HL-60 (cell line): ENCODE data around the gene ZNF423.

ENCODE experiments used
- DNase-seq, 2 experiments: peaks; one replicate each; pipeline ENCODE4 v3.0.0-alpha.2; 2010 to 2020; ENCODE audit warnings: low read depth in 1 of 2, low spot score in 1 of 2
- H3K27ac ChIP-seq: fragments of 250-450 bp; sonication (Bioruptor Pico); replicated peaks from 2 replicates; pipeline ENCODE4 v1.5.1; 2020; ENCODE audit warnings: mild to moderate bottlenecking, moderate library complexity
- H3K27me3 ChIP-seq: fragments of 250-450 bp; sonication (Bioruptor Pico); 2 replicates; pipeline ENCODE4 v1.5.1; 2021; ENCODE audit warnings: mild to moderate bottlenecking, moderate library complexity; ENCODE audit not compliant: insufficient read depth, poor library complexity, severe bottlenecking
- H3K4me3 ChIP-seq: replicated peaks from 2 replicates; pipeline ENCODE4 v1.5.1; 2011; ENCODE audit warnings: mild to moderate bottlenecking, control low read depth, low read length; ENCODE audit not compliant: insufficient read depth
- GABPA ChIP-seq: IDR thresholded peaks from 2 replicates; pipeline ENCODE4 v1.6.1; 2012; ENCODE audit warnings: low read depth
- POLR2AphosphoS5 ChIP-seq: IDR thresholded peaks from 2 replicates; pipeline ENCODE4 v1.6.1; 2012; ENCODE audit warnings: low read depth
- REST ChIP-seq: IDR thresholded peaks from 2 replicates; pipeline ENCODE4 v1.6.1; 2012; ENCODE audit warnings: low read depth; ENCODE audit not compliant: insufficient replicate concordance
- SPI1 ChIP-seq: IDR thresholded peaks from 2 replicates; pipeline ENCODE4 v1.6.1; 2012; ENCODE audit warnings: low read depth, mild to moderate bottlenecking, borderline replicate concordance
- TF ChIP-seq, protein P1 (sequence below): IDR thresholded peaks from one replicate; pipeline ENCODE4 v1.5.1; 2011; ENCODE audit warnings: low read length, control low read depth, inconsistent platforms; ENCODE audit not compliant: insufficient read depth

The ZNF423 gene

GRCh38 chr16:49528866-49529288 lies 327.0 kb downstream of the ZNF423 start:
- TF ChIP-seq, protein P1, sequence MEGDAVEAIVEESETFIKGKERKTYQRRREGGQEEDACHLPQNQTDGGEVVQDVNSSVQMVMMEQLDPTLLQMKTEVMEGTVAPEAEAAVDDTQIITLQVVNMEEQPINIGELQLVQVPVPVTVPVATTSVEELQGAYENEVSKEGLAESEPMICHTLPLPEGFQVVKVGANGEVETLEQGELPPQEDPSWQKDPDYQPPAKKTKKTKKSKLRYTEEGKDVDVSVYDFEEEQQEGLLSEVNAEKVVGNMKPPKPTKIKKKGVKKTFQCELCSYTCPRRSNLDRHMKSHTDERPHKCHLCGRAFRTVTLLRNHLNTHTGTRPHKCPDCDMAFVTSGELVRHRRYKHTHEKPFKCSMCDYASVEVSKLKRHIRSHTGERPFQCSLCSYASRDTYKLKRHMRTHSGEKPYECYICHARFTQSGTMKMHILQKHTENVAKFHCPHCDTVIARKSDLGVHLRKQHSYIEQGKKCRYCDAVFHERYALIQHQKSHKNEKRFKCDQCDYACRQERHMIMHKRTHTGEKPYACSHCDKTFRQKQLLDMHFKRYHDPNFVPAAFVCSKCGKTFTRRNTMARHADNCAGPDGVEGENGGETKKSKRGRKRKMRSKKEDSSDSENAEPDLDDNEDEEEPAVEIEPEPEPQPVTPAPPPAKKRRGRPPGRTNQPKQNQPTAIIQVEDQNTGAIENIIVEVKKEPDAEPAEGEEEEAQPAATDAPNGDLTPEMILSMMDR = no peak
- no peak for TF ChIP-seq GABPA
- TF ChIP-seq POLR2AphosphoS5 = no peak
- H3K4me3 ChIP-seq = no peak overlapping the region
- no peak overlapping the region for H3K27ac ChIP-seq
- no peak for DNase-seq
- H3K27me3 ChIP-seq = no peaks in the 10 kb centered on the region

GRCh38 chr16:49528060-49528865 lies 327.6 kb downstream of the ZNF423 start:
- Histone ChIP-seq H3K4me3 (no peak overlapping the region), H3K27ac (no peak overlapping the region), H3K27me3 (no peaks in the 10 kb centered on the region)
- DNase-seq = no peak
- TF ChIP-seq, protein P1 = no peak
- TF ChIP-seq REST = no peak
- no peak for TF ChIP-seq SPI1
- no peak for TF ChIP-seq GABPA
- TF ChIP-seq POLR2AphosphoS5 = no peak

- H3K27me3 ChIP-seq = no peaks in the 10 kb centered on the region
- H3K27ac ChIP-seq = no peak overlapping the region
- TF ChIP-seq POLR2AphosphoS5 = no peak
- no peak for TF ChIP-seq GABPA
- TF ChIP-seq SPI1 = no peak
- TF ChIP-seq, protein P1 = no peak
- TF ChIP-seq REST = no peak
- no peak overlapping the region for H3K4me3 ChIP-seq
- DNase-seq = no peak
Observed at GRCh38 chr16:49527611-49528010, 328.3 kb downstream of the ZNF423 start.
